Effector CD8-positive, alpha-beta T cell (primary cell): ENCODE measurements around the gene ECM2.

Experiments used
- DNase-seq: peaks from one replicate; lab custom pipeline; 2025; lab: John Stamatoyannopoulos, UW

Gene ECM2

GRCh38 chr9:92527832-92528521, 7.8 kb downstream of the ECM2 start:
- DNase-seq: no peak

GRCh38 chr9:92527291-92527828, 8.4 kb downstream of the ECM2 start:
- no peak for DNase-seq

- no peak for DNase-seq
These were observed 10.5 kb downstream of the ECM2 start for GRCh38 chr9:92525306-92525705.

- no peak for DNase-seq
These were observed 10.9 kb downstream of the ECM2 start for GRCh38 chr9:92524881-92525280.

- no peak for DNase-seq
These were observed 12.5 kb downstream of the ECM2 start for GRCh38 chr9:92522983-92523970.

GRCh38 chr9:92520837-92521236, 15.0 kb downstream of the ECM2 start:
- DNase-seq: no peak

- no peak for DNase-seq
These were observed 17.6 kb downstream of the ECM2 start for GRCh38 chr9:92518199-92518598.

- DNase-seq: no peak
These were observed 18.7 kb downstream of the ECM2 start for GRCh38 chr9:92517046-92517445.

GRCh38 chr9:92516521-92516920, 19.3 kb downstream of the ECM2 start:
- no peak for DNase-seq

- no peak for DNase-seq
These were observed 21.2 kb downstream of the ECM2 start for GRCh38 chr9:92514635-92515034.

- DNase-seq: no peak
These were observed 22.4 kb downstream of the ECM2 start for GRCh38 chr9:92513349-92513748.

GRCh38 chr9:92512622-92513021, 23.2 kb downstream of the ECM2 start:
- no peak for DNase-seq

- DNase-seq: no peak
These were observed 25.0 kb downstream of the ECM2 start for GRCh38 chr9:92510747-92511146.

- DNase-seq: no peak
These were observed 26.7 kb downstream of the ECM2 start for GRCh38 chr9:92509050-92509449.

GRCh38 chr9:92508018-92508820, 27.6 kb downstream of the ECM2 start:
- DNase-seq: no peak

- no peak for DNase-seq
These were observed 28.3 kb downstream of the ECM2 start for GRCh38 chr9:92507496-92507895.

- DNase-seq: no peak
These were observed 28.8 kb downstream of the ECM2 start for GRCh38 chr9:92507005-92507404.

GRCh38 chr9:92506184-92506857, 29.5 kb downstream of the ECM2 start:
- no peak for DNase-seq

- no peak for DNase-seq
These were observed 30.9 kb downstream of the ECM2 start for GRCh38 chr9:92504881-92505280.

- DNase-seq: no peak
These were observed 32.6 kb downstream of the ECM2 start for GRCh38 chr9:92503156-92503555.

GRCh38 chr9:92501671-92502393, 34.0 kb downstream of the ECM2 start:
- DNase-seq: no peak
